Endothelial cell of hepatic sinusoid (primary cell): ENCODE measurements around the gene ZNF24.

Experiments used
- in situ Hi-C: cut with HindIII; loops from 2 replicates; pipeline ENCODE4 v1.10.0; 2017; ENCODE audit warnings: low sequenced_read_pairs

ZNF24 gene

DNA sequence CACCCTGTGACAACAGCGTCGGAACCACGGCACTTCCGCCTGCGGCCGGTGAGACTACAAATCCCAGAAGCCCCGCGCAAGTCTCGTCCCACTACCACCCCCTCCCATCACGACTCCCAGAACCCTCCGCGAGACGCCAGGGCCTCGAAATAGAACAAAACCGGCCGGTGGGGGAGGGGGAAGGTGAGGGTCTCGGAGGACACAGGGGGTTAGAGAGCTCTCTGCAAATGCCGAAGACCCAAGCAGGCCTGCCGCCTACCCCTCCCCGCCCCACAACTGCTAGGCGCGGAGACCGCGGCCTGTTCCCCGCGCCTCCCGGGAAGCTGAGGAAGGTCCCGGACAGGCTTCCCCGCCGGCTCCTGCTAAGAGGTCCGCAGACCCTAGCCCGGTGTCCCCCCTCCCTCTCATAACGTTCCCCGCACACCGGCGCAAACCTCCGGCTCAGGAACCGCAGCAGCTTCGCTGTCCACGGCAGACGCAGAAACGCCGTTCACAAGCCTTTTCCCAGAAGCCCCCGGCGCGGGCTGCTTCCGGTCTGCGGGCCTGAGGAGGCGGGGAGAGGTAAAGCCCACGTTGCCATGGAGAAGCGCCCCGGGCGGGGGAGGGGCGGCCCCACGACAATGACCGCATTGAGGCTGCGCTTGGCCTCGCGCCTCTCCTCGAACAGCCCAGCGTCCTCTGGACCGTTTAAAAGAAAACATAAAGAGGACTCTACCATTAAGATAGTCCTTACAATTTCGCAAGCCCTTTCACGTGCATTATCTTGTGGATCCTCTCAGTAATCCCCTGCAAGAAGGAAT lies at the start of gene ZNF24:
ZNF24 (minus strand) TSS at position 485 of the 800 bp plus-strand sequence. CDS start 3,770 bp downstream, outside the sequence.
- in situ Hi-C loops, result no loop called here

DNA sequence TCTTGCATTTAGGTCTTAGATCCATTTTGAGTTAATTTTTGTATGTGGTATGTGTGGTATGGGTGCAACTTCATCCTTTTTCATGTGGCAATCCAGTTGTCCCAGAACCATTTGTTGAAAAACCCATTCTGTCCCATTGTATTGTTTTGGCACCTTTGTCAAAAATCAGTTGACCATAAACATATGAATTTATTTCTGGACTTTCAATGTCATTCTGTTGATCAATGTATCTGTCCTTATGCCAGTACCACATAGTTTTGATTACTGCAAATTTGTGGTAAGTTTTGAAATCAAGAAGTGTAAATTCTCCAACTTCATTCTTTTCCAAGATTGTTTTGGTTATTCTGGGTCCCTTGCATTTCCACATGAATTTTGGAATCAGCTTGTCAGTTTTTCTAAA lies 49.5 kb upstream of the ZNF24 start:
- in situ Hi-C loops, result no loop called here

DNA sequence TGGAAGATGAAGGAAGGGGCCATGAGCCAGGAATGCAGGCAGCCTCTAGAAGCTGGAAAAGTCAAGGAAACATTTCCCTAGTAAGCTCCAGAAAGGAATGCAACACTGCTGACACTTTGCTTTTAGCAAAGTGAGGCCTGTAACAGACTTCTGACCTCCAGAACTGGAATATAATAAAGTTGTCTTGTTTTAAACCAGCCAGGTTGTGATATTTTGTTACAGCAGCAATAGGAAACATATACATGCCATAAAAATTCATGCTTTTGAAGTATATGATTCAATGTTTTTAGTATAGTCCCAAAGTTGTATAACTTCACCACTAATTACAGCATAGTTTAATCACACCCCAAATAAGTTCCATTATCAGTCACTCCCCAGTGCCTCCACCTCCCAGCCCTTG lies 48.2 kb upstream of the ZNF24 start:
- in situ Hi-C loops, result no loop called here

DNA sequence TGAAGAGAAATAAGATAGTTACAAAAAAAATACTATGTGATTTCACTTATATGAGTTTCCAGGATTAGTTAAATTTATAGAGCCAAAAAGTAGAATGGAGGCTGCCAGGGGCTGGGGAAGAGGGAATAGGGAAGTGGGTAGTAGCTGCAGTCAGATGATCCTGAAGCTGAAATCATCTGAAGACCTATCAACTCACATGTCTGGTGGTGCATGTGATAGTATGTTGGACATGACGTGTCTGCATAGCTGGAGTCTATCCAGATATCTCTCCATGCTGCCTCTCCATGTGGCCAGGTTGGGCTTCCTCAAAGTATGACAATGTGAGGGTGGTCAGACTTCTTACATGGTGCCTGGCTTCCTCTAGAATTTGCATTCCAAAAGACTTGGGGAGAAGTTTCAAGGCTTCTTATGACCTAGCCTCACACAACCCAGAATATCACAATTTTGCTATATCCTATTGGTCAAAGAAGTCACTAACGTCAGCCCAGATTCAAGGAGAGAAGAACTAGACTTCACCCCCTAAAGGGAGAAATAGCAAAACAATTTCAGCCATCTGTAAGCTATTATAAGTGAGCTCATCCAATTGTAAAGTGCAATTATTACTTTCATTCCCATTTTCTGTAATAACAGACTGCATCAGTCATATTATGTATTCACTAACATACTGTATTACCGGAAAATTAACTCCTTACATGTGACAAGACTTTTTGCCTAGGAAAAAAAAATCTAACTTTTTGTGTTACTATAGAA lies 46.9 kb upstream of the ZNF24 start:
- in situ Hi-C loops, result no loop called here

DNA sequence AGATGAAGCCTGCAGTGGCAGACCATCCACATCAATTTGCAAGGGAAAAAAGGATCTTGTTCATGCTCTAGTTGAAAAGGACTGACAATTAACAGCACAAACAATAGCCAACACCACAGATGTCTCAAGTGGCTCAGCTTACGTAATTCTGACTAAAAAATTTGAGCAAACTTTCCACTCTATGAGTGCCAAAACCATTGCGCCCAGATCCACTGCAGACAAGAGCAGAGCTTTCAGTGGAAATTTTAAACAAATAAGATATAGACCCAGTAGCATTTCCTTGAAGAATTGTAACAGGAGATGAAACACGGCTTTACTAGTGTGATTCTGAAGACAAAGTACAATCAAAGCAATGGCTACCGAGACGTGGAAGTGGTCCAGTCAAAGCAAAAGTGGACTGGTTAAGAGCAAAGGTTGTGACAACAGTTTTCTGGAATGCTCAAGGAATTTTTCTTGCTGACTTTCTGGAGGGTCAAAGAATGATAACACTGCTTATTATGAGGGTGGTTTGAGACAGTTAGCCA lies 44.9 kb upstream of the ZNF24 start:
- in situ Hi-C loops, result no loop called here

DNA sequence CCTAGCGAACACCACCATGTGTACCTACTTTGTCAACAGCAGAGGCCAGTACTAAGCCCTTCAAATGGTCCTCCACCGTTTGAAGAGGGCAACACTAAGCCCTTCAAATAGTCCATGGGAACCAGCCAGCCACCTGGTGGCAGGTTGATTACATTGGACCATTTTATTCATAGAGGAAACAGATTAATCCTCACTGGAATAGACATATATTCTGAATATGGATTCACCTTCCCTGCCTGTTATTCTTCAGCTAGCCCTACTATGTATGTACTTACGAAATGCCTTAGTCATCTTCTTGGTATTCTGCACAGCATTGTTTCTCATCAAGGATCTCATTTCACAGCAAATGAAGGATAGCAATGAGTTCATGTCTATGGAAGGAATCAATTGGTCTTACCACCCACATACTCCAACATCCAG lies 42.9 kb upstream of the ZNF24 start:
- in situ Hi-C loops, result no loop called here

DNA sequence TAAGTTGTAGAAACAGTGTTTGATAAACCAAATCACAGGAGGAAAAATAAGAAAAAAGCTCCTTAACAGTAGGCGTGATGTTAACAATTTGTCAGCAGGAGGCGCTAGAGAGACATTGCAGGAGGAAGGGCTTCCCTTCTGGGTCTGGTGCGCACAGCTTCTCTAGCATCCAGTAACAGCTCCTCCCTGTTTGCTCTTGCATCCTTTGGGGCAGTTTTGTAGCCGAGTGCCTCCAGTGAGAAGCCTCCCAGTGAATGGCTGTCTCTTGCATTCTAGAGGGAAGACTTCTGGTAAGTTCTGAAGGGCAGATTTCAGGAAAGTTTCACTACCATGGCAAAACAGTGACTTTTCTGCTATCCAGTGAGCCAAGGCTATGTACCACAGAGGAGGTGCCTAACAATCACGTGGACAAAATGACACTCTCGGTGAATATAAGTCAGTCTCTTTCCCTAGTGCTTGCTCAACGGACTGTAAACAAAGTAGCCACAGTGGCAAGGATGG lies 42.4 kb upstream of the ZNF24 start:
- in situ Hi-C loops, result no loop called here

DNA sequence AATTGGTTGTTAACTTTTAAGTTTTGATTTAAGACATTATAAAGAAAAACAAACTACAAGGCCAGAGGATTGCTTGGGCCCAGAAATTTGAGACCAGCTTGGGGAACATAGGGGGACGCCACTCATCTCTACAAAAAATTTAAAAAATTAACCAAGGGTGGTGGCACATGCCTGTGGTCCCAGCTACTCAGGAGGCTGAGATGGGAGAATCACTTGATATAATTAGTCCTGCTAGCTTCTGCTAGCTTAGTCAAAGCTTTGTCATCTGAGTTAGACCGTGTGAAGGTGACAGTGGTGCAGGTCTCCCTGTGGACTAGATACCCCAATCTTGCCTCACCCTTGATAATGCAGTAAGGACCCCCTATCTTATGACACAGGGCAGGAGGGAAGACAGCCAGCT lies 38.9 kb upstream of the ZNF24 start:
- in situ Hi-C loops, result no loop called here

DNA sequence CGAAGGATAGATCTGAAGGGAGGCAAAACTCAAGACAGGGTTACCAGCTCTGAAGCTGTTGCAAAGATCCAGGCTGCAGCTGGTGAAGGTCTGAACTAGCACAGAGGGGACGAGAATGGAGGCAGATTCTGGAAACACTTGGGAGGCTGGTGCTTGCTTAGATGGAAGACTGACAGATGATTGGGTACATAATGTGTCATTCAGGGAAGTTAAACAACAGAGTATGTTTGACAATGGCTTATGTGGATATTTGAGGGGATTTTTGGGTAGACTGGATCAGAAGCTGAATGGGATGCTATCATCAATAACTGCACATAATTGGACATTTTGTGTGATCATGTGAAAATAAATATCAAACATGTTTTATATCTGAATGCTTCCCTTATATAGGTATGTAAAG lies 35.2 kb upstream of the ZNF24 start:
- in situ Hi-C loops, result no loop called here

DNA sequence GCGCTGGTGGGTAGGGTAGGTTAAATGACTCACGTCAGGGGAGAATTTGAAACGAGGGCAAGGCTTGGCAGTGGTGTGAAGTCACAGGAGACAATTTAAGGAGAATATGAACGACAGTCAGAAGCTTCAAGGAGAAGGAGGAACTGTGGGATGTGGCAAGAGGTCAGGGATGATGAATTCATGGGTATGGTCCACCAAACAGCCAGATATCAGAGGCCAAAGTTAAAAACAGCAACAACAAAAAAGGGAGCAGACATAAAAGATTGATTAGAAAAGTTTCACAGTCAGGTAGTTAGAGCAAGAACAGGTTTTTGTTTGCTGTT lies 34.3 kb upstream of the ZNF24 start:
- in situ Hi-C loops, result no loop called here

DNA sequence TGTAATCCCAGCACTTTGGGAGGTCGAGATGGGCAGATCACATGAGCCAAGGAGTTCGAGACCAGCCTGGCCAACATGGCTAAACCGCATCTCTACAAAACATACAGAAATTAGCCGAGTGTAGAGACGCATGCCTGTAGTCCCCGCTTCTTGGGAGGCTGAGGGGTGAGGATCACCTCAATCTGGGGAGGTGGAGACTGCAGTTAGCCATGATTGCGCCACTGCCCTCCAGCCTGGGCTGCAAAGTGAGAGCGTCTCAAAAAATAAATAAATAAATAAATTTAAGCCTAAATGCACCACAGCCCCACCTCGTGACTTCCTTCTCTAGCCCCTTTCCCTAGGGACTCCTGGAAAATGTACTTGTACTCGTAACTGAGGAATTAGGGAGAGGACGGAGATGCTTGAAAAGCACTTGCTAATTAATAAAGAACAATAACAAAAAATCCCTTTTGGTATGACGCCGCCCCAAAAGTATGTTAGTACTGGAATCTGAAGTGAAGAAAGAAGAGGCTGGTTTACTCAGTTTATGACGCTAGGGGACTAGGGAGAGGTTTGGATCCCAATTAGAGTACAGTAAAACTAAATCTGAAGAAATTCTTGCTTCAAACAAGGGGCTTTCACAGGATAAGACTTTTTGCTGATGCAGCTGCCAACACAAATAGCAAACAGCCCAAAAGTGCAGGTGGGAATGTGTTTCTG lies 33.8 kb upstream of the ZNF24 start:
- in situ Hi-C loops, result no loop called here

DNA sequence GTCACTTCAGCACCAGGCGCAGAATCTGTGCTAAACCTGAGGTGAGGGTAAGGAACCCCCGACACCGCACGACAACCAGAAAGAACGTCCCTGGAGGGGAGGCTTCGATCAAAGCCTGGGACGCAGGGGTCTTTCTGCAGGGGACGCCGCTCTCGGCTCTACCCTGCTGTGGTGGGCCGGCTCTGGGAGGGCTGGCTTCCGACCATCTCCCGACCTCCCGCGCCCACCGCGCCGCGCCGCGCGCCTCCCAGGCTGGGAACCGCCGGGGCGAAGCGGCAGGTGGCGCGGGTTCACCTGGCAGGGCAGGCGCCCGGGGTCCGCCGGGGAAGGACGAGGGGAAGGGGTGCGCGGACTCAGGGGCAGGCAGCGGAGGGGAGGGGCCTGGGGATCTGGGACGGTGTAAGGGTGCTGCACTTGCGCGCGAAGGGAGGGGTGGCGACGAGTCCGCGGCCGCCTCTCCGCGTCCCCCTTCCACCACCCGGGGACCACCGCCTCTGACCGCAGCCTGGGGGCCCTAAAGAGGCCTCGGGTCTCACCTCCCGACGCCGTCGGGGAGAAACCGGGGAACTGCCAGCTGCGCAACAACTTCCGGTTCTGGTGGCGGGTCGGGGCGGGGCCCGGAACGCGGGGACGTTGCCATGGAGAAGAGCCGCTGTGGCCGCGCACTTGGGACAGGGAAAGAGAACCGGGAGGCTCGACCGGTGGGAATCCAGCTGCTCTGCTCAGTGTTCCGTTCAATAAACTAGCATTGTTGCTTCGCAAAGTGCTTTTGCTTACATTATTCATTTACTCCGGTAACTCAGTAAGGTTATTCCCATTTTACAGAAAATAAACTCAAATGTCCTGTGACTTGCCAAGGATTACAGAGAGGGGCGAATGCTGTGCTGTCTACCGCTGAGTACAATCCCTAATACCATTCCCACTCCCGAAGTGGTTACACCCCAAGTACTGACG lies 32.8 kb upstream of the ZNF24 start, which contains the start of gene ZNF396:
ZNF396 (minus strand) TSS at position 596 of the 954 bp plus-strand sequence. CDS start 3,045 bp downstream, outside the sequence.
- in situ Hi-C loops, result no loop called here

DNA sequence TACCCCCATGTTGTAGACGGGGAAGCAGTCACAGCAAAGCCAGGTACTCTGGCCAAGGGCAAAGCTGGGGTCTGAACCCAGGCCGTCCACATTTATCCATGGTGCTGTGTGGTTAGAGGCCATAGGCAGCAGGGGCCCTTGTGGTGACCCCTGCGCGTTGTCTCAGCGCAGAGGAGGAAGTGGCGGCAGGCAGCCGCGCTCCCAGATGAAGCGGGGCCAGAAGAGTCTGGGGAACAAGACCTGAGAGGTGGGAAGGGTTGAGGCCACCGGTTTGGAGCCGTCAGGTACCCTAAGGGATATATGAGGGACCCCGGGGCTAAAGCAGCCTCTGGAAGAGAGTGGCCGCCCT lies 32.1 kb upstream of the ZNF24 start:
- in situ Hi-C loops, result no loop called here

DNA sequence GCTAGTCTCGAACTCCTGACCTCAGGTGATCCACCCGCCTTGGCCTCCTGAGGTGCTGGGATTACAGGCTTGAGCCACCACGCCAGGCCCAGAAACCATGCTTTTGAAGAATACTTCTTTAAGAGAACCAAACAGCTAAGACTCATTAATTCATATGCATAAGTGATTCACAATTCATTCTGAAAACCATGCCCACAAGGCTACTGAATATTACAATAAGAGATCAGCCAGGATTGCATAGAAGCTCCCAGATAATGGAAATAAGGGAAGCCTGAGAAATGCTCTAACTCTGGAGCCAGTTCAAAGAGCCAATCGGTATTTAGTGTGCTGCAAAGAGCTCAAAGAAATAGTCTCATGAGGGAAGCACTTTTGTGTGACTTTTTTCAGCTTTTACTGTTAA lies 30.5 kb upstream of the ZNF24 start:
- in situ Hi-C loops, result no loop called here

DNA sequence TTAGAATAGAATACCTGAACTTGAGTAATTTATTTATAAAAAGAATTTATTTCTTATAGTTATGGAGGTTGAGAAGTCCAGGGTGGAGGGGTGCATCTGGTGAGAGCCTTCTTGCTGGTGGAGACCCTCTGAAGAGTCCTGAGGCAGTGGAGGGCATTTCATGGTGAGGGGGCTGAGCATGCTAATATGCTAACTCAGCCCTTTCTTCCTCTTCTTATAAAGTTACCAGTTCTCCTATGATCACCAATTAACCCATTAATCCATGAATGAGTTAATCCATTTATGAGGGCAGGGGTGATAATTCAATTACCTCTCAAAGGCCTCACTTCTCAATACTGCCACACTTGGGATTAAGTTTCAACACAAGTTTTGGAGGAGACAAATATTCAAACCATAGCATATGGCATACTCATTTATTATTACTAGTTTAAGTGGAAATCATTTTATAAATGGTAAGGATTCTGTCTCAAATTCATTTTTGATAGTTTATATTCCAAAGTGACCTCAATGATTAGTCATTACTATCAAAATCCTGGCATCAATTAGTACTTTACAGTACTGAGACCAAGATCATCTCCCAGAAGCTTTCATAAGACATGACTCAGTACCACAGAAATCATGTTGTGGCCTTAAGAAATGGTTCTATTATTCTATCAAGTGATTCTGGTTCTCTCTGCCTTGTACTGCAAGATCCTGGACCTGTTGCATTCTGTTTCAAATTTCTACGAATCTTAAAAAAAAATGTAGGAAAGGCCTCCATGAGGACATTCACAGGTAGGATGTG lies 27.4 kb upstream of the ZNF24 start:
- in situ Hi-C loops, result no loop called here

DNA sequence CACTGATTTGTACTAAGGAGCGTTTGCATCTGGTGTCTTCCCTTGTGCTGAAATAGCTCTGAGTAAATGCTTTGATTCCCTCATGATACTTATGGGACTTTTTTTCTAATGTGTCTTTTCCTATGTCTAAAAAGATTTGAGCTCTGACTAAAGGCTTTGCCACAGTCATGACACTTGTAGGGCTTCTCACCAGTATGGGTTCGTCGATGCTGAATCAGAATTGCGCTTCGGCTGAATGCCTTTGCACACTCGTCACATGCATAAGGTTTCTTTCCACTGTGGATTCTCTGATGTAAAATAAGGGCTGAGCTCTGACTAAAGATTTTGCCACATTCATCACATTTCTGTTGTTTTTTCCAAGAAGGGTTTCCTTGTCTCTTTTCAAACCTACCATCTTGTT lies 24.9 kb upstream of the ZNF24 start:
- in situ Hi-C loops, result no loop called here

DNA sequence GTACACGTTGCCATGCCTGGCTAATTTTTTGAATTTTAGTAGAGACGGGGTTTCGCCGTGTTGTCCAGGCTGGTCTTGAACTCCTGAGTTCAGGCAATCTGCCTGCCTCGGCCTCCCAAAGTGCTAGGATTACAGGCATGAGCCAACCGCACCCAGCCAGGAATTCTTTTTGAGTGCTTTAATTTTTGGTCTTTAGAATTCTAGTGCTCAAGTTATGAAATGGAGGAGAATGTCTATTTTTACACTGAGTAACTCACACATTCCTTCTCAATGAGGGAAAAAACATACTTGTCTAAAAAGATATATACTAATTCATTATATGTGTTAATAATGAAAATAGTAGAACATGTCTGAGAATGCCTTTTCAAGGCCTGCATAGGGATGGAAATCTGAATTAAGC lies 24.4 kb upstream of the ZNF24 start:
- in situ Hi-C loops, result no loop called here

DNA sequence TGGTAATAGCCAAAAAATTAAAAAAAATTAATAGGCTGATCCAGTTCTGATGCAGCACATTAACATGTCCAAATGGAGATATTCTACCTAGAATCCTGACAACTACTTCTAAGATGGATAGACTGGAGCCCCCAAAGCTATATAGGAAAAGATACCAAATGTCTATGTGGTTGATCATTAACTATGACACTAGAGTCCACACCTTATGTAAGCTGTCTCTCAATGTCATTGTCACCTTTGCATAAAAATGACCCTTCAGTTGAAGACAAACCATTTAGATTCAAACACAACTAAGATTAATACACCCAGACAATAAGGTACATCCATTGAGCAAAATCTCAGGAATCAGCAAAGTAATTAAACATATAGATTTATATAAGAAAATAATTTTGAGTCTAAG lies 18.3 kb upstream of the ZNF24 start:
- in situ Hi-C loops, result loop anchor here (5.0 kb wide), 1 partner anchor 130 kb away; no protein-coding TSS in a partner anchor

DNA sequence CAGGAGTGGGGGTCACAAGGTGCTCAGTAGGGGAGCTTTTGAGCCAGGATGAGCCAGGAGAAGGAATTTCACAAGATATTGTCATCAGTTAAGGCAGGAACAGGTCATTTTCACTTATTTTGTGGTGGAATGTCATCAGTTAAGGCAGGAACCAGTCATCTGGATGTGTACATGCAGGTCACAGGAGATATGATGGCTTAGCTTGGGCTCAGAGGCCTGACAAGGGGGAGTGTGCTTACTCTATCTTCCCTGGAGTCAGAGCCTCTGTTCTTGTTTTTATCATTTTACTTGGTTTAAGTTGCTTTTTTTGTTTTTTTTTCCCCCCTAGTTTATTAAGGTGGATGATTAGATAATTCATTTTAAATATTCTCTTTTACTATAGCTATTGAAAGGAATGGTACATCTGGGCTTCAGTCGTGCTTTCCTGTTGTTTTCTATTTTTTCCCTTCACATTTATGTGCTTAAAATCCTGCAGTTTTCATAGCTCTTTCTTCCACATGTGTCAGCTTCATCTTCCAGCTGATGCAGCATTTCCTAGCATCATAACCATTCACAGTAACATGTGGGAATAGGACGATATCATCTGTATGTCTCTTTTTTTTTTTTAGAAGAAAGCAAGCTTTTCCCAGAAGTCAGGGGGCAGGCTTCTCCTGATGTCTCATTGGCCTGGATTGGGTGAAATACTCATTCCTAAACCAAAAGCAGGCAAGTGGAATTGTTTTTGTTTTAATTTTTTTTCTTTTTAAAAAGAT lies 17.5 kb upstream of the ZNF24 start:
- in situ Hi-C loops, result loop anchor here (5.0 kb wide), 1 partner anchor 129 kb away; no protein-coding TSS in a partner anchor
